Endothelial cell of umbilical vein (primary cell): ENCODE measurements around the gene FXYD4. TPM values are rescaled to one million over a fixed set of nuclear protein-coding genes. Genes with fewer than 3 reads are reported as not detected.

Experiments
- BruUV-seq: library from RNA; stranded (reverse); fragments of 400-500 nt; replicated peaks from 2 replicates; lab custom pipeline; 2021; lab: Mats Ljungman, UMichigan
- CTCF ChIA-PET: fragments of 300-600, 350-600 bp; sonication (Branson Sonifier 250); formaldehyde crosslinking; loops from one replicate; lab custom pipeline; 2021; ENCODE audit warnings: antibody characterized with exemption, inconsistent platforms; lab: Charles Lee
- POLR2A ChIA-PET: fragments of 300-600, 350-600 bp; sonication (Branson Sonifier 250); formaldehyde crosslinking; loops from one replicate; lab custom pipeline; 2021; ENCODE audit warnings: antibody characterized with exemption, inconsistent platforms; lab: Charles Lee
- DNase-seq: peaks from one replicate; pipeline ENCODE4 v3.0.0-alpha.2; 2011; ENCODE audit warnings: low read depth, low spot score
- FAIRE-seq: peaks from 2 replicates; lab custom pipeline; 2011; peaks lifted over from hg19 to GRCh38; lab: Jason Lieb, UNC
- H2AFZ ChIP-seq: 2 replicates; pipeline ENCODE4 v1.6.0; 2012; ENCODE audit warnings: low read depth, low read length, control low read depth, inconsistent platforms
- H3K27ac ChIP-seq: 2 replicates; pipeline ENCODE4 v1.5.1; 2011; ENCODE audit warnings: low read depth, mild to moderate bottlenecking, control low read depth, low read length, moderate library complexity; ENCODE audit not compliant: insufficient read depth
- H3K27me3 ChIP-seq, 2 experiments: 2 replicates each; pipeline versions ENCODE4 v1.6.0 to v1.6.1; 2011; ENCODE audit warnings: low read length in 2 of 2, mixed read lengths in 1 of 2; ENCODE audit not compliant: control insufficient read depth in 2 of 2, insufficient read depth in 2 of 2
- H3K36me3 ChIP-seq, 2 experiments: 2 replicates in 1 of 2; 3 replicates in 1 of 2; pipeline ENCODE4 v1.5.1; 2011; ENCODE audit warnings: low read length in 2 of 2, mild to moderate bottlenecking in 1 of 2, moderate library complexity in 1 of 2; ENCODE audit not compliant: control insufficient read depth in 2 of 2, insufficient read depth in 2 of 2; ENCODE audit errors: extremely low read depth in 1 of 2
- H3K4me1 ChIP-seq: 3 replicates; pipeline ENCODE4 v1.5.1; 2011; ENCODE audit warnings: mild to moderate bottlenecking, low read length; ENCODE audit not compliant: control insufficient read depth, insufficient read depth; ENCODE audit errors: extremely low read depth
- H3K4me2 ChIP-seq: 2 replicates; pipeline ENCODE4 v1.6.1; 2011; ENCODE audit warnings: low read length, control low read depth, mixed read lengths; ENCODE audit not compliant: insufficient read depth
- H3K4me3 ChIP-seq, 3 experiments: fragments of 200-600 bp in 1 of 3; sonication (generic), shearing (Covaris generic) in 1 of 3; replicated peaks in 1 of 3; 2 replicates each; pipeline ENCODE4 v1.5.1; 2011 to 2016; ENCODE audit warnings: control low read depth in 3 of 3, low read length in 3 of 3, mild to moderate bottlenecking in 2 of 3, inconsistent platforms in 1 of 3, low read depth in 1 of 3, moderate library complexity in 1 of 3; ENCODE audit not compliant: insufficient read depth in 1 of 3
- H3K79me2 ChIP-seq: 2 replicates; pipeline ENCODE4 v1.6.0; 2012; ENCODE audit warnings: low read length, inconsistent platforms; ENCODE audit not compliant: control insufficient read depth, insufficient read depth
- H3K9ac ChIP-seq: replicated peaks from 2 replicates; pipeline ENCODE3; 2011; ENCODE audit warnings: low read length, control low read depth; ENCODE audit not compliant: insufficient read depth; ENCODE audit errors: extremely low read depth
- H3K9me1 ChIP-seq: replicated peaks from 3 replicates; pipeline ENCODE4 v1.6.0; 2011; ENCODE audit warnings: mild to moderate bottlenecking, low read length; ENCODE audit not compliant: control insufficient read depth, insufficient read depth; ENCODE audit errors: extremely low read depth
- H3K9me3 ChIP-seq: replicated peaks from 2 replicates; pipeline ENCODE4 v1.5.1; 2012; ENCODE audit warnings: low read length, inconsistent platforms; ENCODE audit not compliant: control insufficient read depth, insufficient read depth
- H4K20me1 ChIP-seq: replicated peaks from 2 replicates; pipeline ENCODE3; 2011; ENCODE audit warnings: mild to moderate bottlenecking, low read length; ENCODE audit not compliant: control insufficient read depth, insufficient read depth; ENCODE audit errors: extremely low read depth
- CTCF ChIP-seq, 2 donors: IDR thresholded peaks; 1 replicate in 1 of 2; 2 replicates in 1 of 2; pipeline ENCODE4 v1.5.1; 2011; ENCODE audit warnings: low read length in 2 of 2, mild to moderate bottlenecking in 2 of 2, moderate library complexity in 2 of 2, control low read depth in 1 of 2, inconsistent platforms in 1 of 2, low read depth in 1 of 2; ENCODE audit not compliant: insufficient read depth in 1 of 2; ENCODE audit errors: extremely low read depth in 1 of 2
- EZH2 ChIP-seq: IDR thresholded peaks from 2 replicates; pipeline ENCODE4 v1.6.1; 2012; ENCODE audit warnings: borderline replicate concordance, low read depth, mild to moderate bottlenecking, moderate library complexity, low read length, inconsistent platforms; ENCODE audit not compliant: severe bottlenecking
- FOS ChIP-seq: IDR thresholded peaks from 2 replicates; pipeline ENCODE4 v1.6.1; 2011; ENCODE audit warnings: mild to moderate bottlenecking, low read length, moderate library complexity, borderline replicate concordance; ENCODE audit not compliant: insufficient read depth
- GATA2 ChIP-seq: IDR thresholded peaks from 2 replicates; pipeline ENCODE4 v1.7.0; 2011; ENCODE audit warnings: low read depth, mild to moderate bottlenecking, moderate library complexity, mixed read lengths, low read length; ENCODE audit not compliant: insufficient read length, insufficient read depth
- JUN ChIP-seq: IDR thresholded peaks from 2 replicates; pipeline ENCODE4 v1.6.1; 2011; ENCODE audit warnings: borderline replicate concordance, low read depth; ENCODE audit not compliant: insufficient read length, insufficient read depth
- MAX ChIP-seq: IDR thresholded peaks from 2 replicates; pipeline ENCODE4 v1.6.1; 2011; ENCODE audit not compliant: insufficient read depth, insufficient read length
- MYC ChIP-seq: IDR thresholded peaks from one replicate; pipeline ENCODE4 v1.6.1; 2011; ENCODE audit warnings: mild to moderate bottlenecking, low read depth, low read length
- POLR2A ChIP-seq: IDR thresholded peaks from 2 replicates; pipeline ENCODE4 v1.6.1; 2012; ENCODE audit warnings: low read depth, mild to moderate bottlenecking, control low read depth, low read length
- POLR2AphosphoS5 ChIP-seq: IDR thresholded peaks from 2 replicates; pipeline ENCODE4 v1.6.1; 2012; ENCODE audit warnings: low read depth, mild to moderate bottlenecking, control low read depth, low read length, moderate library complexity; ENCODE audit not compliant: insufficient read depth
- dilution Hi-C: fragments of 300-500 bp; cut with MboI; formaldehyde crosslinking; loops from one replicate; pipeline ENCODE4 v1.15.0; 2019; ENCODE audit warnings: low sequenced_read_pairs; ENCODE audit not compliant: extremely low pct_ligation_motif_present
- intact Hi-C: fragments of 100-400 bp; cut with micrococcal nuclease; formaldehyde crosslinking; loops from one replicate; pipeline ENCODE4 v1.10.0; 2022
- polyA plus RNA-seq, 4 experiments: library from polyadenylated mRNA; depleted of rRNA in 3 of 4; stranded (reverse) in 3 of 4; unstranded in 1 of 4; fragments of >200 nt; gene quantifications; 2 replicates each; pipeline versions ENCODE4 v1.2.1 to v1.2.3, GENCODE V29; 2011 to 2012; ENCODE audit warnings: missing spikeins in 1 of 4
- total RNA-seq: library from RNA; stranded (reverse); gene quantifications from 2 replicates; pipeline ENCODE4 v1.2.3, GENCODE V29; 2021

The FXYD4 gene
- total and polyA plus RNA-seq, 2 donors (not counting 3 experiments of a cell fraction or from before 2014, with no cell fraction given): not detected

GRCh38 chr10:43352951-43353350 is 18.5 kb upstream of the FXYD4 start:
- dilution Hi-C loops (no loop called here), intact Hi-C loops (no loop called here)
- Histone ChIP-seq H3K27ac (no peak overlapping the region), H3K27me3 (peaks cover 1 to 8% of the 10 kb centered on the region in 2 experiments), H3K9me1 (no peaks in the 10 kb centered on the region), H3K4me3 (no peak overlapping the region), H3K9ac (no peak overlapping the region), H3K36me3 (no peaks in the 10 kb centered on the region), H3K4me2 (no peak overlapping the region), H3K9me3 (no peaks in the 10 kb centered on the region), H2AFZ (no peak overlapping the region), H3K79me2 (no peaks in the 10 kb centered on the region), H3K4me1 (no peaks in the 10 kb centered on the region), H4K20me1 (no peaks in the 10 kb centered on the region)
- CTCF ChIA-PET: interaction anchor here (1.8 kb wide), 1 partner anchor 60 kb away, joined by 8 read pairs; no protein-coding TSS in a partner anchor
- FAIRE-seq (no peak), DNase-seq (no peak)
- TF ChIP-seq JUN (no peak), POLR2A (no peak), POLR2AphosphoS5 (no peak), MYC (no peak), CTCF (IDR thresholded peaks at IDR 0.05; ENCODE audit: extremely low read depth in 1 of 2, insufficient read depth in 1 of 2, low read depth in 1 of 2, low read length in 2 of 2) (no peak), EZH2 (no peak), GATA2 (no peak), FOS (no peak), MAX (no peak)
- no TSS peak for BruUV-seq
- POLR2A ChIA-PET: no interaction called here
